PC-9 (cell line): ENCODE results near the gene AOC3.

Experiments used
- CTCF ChIP-seq: fragments of 200-600 bp; sonication (generic); conservative IDR thresholded peaks from 2 replicates; pipeline ENCODE4 v1.6.1; 2017; ENCODE audit warnings: mixed run types, antibody characterized with exemption, mild to moderate bottlenecking, moderate library complexity
- EZH2 ChIP-seq: fragments of 200-600 bp; sonication (generic); IDR thresholded peaks from 2 replicates; pipeline ENCODE4 v1.8.0; 2017; ENCODE audit warnings: antibody characterized with exemption, low read depth

- TF ChIP-seq CTCF = no peak
- no peak for TF ChIP-seq EZH2
Observed at GRCh38 chr17:42857389-42857788, 6.4 kb downstream of the AOC3 start.
